ENCODE measurements around the gene TPI1.
"Not testable (repeated sequence)": the region's sequence is repeated elsewhere in the genome, so short reads cannot be mapped to it uniquely, and the experiment has no call there.

The TPI1 gene

GRCh38 chr12:6883252-6883651 lies 15.9 kb downstream of the TPI1 start:
- TF ChIP-seq CTCF (IDR thresholded peaks at IDR 0.05; ENCODE audit: control insufficient read depth, extremely low read depth, insufficient read depth): no peak
- DNase-seq (ENCODE audit: low read depth): no peak
- H3K4me3 ChIP-seq (ENCODE audit: low read depth, low read length): no peak overlapping the region

GRCh38 chr12:6883683-6884082 lies 16.4 kb downstream of the TPI1 start:
- TF ChIP-seq CTCF (IDR thresholded peaks at IDR 0.05; ENCODE audit: control insufficient read depth, extremely low read depth, insufficient read depth): no peak
- DNase-seq (ENCODE audit: low read depth): no peak
- no peak overlapping the region for H3K4me3 ChIP-seq (ENCODE audit: low read depth, low read length)

DNA sequence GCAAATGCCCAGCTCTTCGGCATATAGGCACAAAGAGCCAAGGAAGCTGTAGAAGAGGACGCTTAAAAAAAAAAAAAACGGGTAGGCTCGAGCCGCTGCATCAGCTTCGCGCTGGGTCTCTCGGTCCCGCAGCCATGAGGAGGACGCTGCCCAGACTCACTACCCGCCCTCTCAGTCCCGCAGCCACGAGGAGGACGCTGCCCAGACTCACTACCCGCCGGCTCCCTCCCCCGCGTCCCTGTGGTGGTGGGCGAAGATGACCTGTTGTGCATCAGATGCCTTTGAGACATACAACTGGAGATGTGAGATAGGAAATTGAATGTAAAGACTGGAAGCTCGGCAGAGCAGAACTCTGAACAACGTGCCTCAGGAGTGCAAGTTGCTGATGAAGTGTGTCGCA lies 17.2 kb downstream of the TPI1 start:
- no peak for DNase-seq (ENCODE audit: low read depth)
- H3K4me3 ChIP-seq (ENCODE audit: low read depth, low read length): no peak overlapping the region
- no peak for TF ChIP-seq CTCF (IDR thresholded peaks at IDR 0.05; ENCODE audit: control insufficient read depth, extremely low read depth, insufficient read depth)

GRCh38 chr12:6886206-6886999 lies 19.1 kb downstream of the TPI1 start:
- DNase-seq (ENCODE audit: low read depth); H3K4me3 ChIP-seq (ENCODE audit: low read depth, low read length): not testable (repeated sequence)

GRCh38 chr12:6887460-6887859 lies 20.1 kb downstream of the TPI1 start:
- TF ChIP-seq CTCF (IDR thresholded peaks at IDR 0.05; ENCODE audit: control insufficient read depth, extremely low read depth, insufficient read depth): no peak
- no peak for DNase-seq (ENCODE audit: low read depth)
- no peak overlapping the region for H3K4me3 ChIP-seq (ENCODE audit: low read depth, low read length)

- TF ChIP-seq CTCF (IDR thresholded peaks at IDR 0.05; ENCODE audit: control insufficient read depth, extremely low read depth, insufficient read depth): no peak
- no peak for DNase-seq (ENCODE audit: low read depth)
- H3K4me3 ChIP-seq (ENCODE audit: low read depth, low read length): no peak overlapping the region
Measured at GRCh38 chr12:6888360-6888759, 21.0 kb downstream of the TPI1 start.

DNA sequence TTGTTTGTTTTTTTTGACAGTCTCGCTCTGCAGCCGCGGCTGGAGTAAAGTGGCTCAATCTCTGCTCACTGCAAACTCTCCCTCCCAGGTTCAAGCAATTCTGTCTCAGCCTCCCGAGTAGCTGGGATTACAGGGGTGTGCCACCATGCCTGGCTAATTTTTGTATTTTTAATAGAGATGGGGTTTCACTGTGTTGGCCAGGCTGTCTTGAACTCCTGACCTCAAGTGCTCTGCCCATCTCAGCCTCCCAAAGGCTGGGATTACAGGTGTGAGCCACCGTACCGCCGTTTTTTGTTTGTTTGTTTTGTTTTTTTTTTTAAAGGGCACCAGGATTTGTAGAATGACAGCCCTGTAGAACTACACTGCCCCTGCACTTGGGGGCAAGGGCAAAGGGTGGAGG lies 21.5 kb downstream of the TPI1 start:
- not testable (repeated sequence) for DNase-seq (ENCODE audit: low read depth); H3K4me3 ChIP-seq (ENCODE audit: low read depth, low read length)

DNA sequence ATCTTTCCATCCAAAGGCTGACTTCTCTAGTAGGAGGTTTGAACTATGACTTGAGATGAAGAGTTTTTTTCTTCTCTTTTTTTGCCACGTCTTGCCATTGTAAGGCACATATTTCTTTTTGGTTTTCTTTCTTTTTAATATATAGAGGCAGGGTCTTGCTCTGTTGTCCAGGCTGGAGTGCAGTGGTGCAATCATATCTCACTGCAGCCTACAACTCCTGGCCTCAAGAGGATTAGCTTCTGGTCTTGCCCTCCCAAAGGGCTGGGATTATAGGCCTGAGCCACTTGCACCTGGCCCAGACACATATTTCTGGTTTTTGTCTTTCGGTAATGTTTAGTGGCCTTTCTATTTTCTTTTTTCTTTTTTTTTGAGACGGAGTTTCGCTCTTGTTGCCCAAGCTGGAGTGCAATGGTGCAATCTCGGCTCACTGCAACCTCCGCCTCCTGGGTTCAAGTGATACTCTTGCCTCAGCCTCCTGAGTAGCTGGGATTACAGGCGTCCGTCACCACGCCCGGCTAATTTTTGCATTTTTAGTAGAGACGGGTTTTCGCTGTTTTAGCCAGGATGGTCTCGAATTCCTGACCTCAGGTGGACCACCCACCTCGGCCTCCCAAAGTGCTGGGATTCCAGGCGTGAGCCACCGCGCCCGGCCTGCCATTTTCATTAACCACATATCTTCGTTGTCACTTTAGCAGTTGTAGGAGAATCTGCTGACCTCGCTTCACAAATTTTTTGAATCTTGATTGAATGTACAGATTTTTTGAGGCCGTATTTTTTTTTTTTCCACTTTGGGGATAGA lies 22.6 kb downstream of the TPI1 start:
- DNase-seq (ENCODE audit: low read depth): not testable (repeated sequence)
- peak overlapping the region; percentile 35 for H3K4me3 ChIP-seq (ENCODE audit: low read depth, low read length)

Data from LNCaP clone FGC (cell line).